ENCODE results near the gene PRODH2. TPM values are rescaled to one million over a fixed set of nuclear protein-coding genes. Genes with fewer than 3 reads are reported as not detected.

PRODH2 gene
- polyA plus RNA-seq, 1 of the 3 experiments (the other 2 are of a cell fraction), result not detected

GRCh38 chr19:35784503-35785338 lies 27.9 kb downstream of the PRODH2 start:
- Histone ChIP-seq H3K9me2 (no peaks in the 10 kb centered on the region), H3K9me3 (no peaks in the 10 kb centered on the region), H3K4me2 (no peak overlapping the region), H3K9ac (no peak overlapping the region), H3F3A (replicated peaks; ENCODE audit: insufficient read depth) (no peaks in the 10 kb centered on the region), H3K27me3 (ENCODE audit: insufficient read depth) (no peaks in the 10 kb centered on the region), H3K36me3 (replicated peaks in 1 of 2; ENCODE audit: control insufficient read depth in 1 of 2, insufficient read depth in 2 of 2, low read length in 1 of 2) (peaks cover 0 to 8% of the 10 kb centered on the region in 2 experiments), H3K4me3 (ENCODE audit: low read depth in 2 of 2, low read length in 1 of 2) (no peak overlapping the region), H3K79me2 (ENCODE audit: insufficient read depth) (no peaks in the 10 kb centered on the region), H2AFZ (ENCODE audit: low read depth) (no peak overlapping the region), H4K20me1 (ENCODE audit: insufficient read depth) (no peaks in the 10 kb centered on the region), H3K4me1 (ENCODE audit: control insufficient read depth in 1 of 2, insufficient read depth in 2 of 2, low read depth in 1 of 2, low read length in 1 of 2) (no peaks in the 10 kb centered on the region), H3K27ac (ENCODE audit: low read depth in 2 of 2, low read length in 1 of 2) (no peak overlapping the region)
- WGBS (ENCODE audit: low lambda C conversion rate), result 93% methylated on average over 36 of the region's 45 CpGs
- ChIA-PET POLR2A (interaction anchor here (0.6 kb wide), 1 partner anchor 114 kb away, joined by 3 read pairs; no protein-coding TSS in a partner anchor), CTCF (no interaction called here)
- TF ChIP-seq FOXM1 (IDR thresholded peaks at IDR 0.05; ENCODE audit: low read depth) (no peak), MXI1 (IDR thresholded peaks at IDR 0.05; ENCODE audit: low read depth, low read length) (no peak), CTCF (IDR thresholded peaks at IDR 0.05) (no peak), TEAD4 (IDR thresholded peaks at IDR 0.05; ENCODE audit: borderline replicate concordance, insufficient read depth) (no peak)
- DNase-seq, result no peak

GRCh38 chr19:35783469-35784434 lies 28.9 kb downstream of the PRODH2 start:
- WGBS (ENCODE audit: low lambda C conversion rate), result 90% methylated on average over 27 of the region's 28 CpGs
- H3K79me2 ChIP-seq (ENCODE audit: insufficient read depth), result no peaks in the 10 kb centered on the region
- H3F3A ChIP-seq (replicated peaks; ENCODE audit: insufficient read depth), result no peaks in the 10 kb centered on the region
- no peak overlapping the region for H3K4me2 ChIP-seq
- ChIA-PET CTCF (no interaction called here), POLR2A (no interaction called here)
- peaks cover 0 to 8% of the 10 kb centered on the region in 2 experiments for H3K36me3 ChIP-seq (replicated peaks in 1 of 2; ENCODE audit: control insufficient read depth in 1 of 2, insufficient read depth in 2 of 2, low read length in 1 of 2)
- no peak overlapping the region for H3K9ac ChIP-seq
- H2AFZ ChIP-seq (ENCODE audit: low read depth), result no peak overlapping the region
- H3K9me2 ChIP-seq, result no peaks in the 10 kb centered on the region
- H3K9me3 ChIP-seq, result no peaks in the 10 kb centered on the region
- H3K4me3 ChIP-seq (ENCODE audit: low read depth in 2 of 2, low read length in 1 of 2), result no peak overlapping the region
- no peaks in the 10 kb centered on the region for H4K20me1 ChIP-seq (ENCODE audit: insufficient read depth)
- TF ChIP-seq TEAD4 (IDR thresholded peaks at IDR 0.05; ENCODE audit: borderline replicate concordance, insufficient read depth), result no peak
- TF ChIP-seq FOXJ3 (CRISPR knock-in tag; IDR thresholded peaks at IDR 0.05), result no peak
- no peaks in the 10 kb centered on the region for H3K27me3 ChIP-seq (ENCODE audit: insufficient read depth)
- H3K27ac ChIP-seq (ENCODE audit: low read depth in 2 of 2, low read length in 1 of 2), result no peak overlapping the region
- no peaks in the 10 kb centered on the region for H3K4me1 ChIP-seq (ENCODE audit: control insufficient read depth in 1 of 2, insufficient read depth in 2 of 2, low read depth in 1 of 2, low read length in 1 of 2)
- no peak for DNase-seq

GRCh38 chr19:35782589-35782988 lies 30.1 kb downstream of the PRODH2 start:
- CTCF ChIA-PET, result no interaction called here
- no peak overlapping the region for H3K4me2 ChIP-seq

More at GRCh38 chr19:35782589-35782988, 30.1 kb downstream of the PRODH2 start:
- no peak overlapping the region for H3K4me3 ChIP-seq (ENCODE audit: low read depth in 2 of 2, low read length in 1 of 2)
- H2AFZ ChIP-seq (ENCODE audit: low read depth), result no peak overlapping the region
- no peaks in the 10 kb centered on the region for H3K4me1 ChIP-seq (ENCODE audit: control insufficient read depth in 1 of 2, insufficient read depth in 2 of 2, low read depth in 1 of 2, low read length in 1 of 2)
- TF ChIP-seq GABPA (IDR thresholded peaks at IDR 0.05; ENCODE audit: low read depth), result no peak
- no peak for TF ChIP-seq GATA2 (CRISPR knock-in tag; IDR thresholded peaks at IDR 0.05)
- TF ChIP-seq CHD2 (IDR thresholded peaks at IDR 0.05; ENCODE audit: low read length, partially characterized antibody), result no peak
- no peak for TF ChIP-seq JUND (IDR thresholded peaks at IDR 0.05)
- no peak for TF ChIP-seq EP300 (IDR thresholded peaks at IDR 0.05; ENCODE audit: borderline replicate concordance in 1 of 2, low read depth in 1 of 2, low read length in 1 of 2)
- H3K27ac ChIP-seq (ENCODE audit: low read depth in 2 of 2, low read length in 1 of 2), result no peak overlapping the region
- no peak for DNase-seq
- POLR2A ChIA-PET, result no interaction called here
- no peaks in the 10 kb centered on the region for H3K9me2 ChIP-seq
- WGBS (ENCODE audit: low lambda C conversion rate), result 92% methylated on average over 9 of the region's 12 CpGs
- peaks cover 0 to 8% of the 10 kb centered on the region in 2 experiments for H3K36me3 ChIP-seq (replicated peaks in 1 of 2; ENCODE audit: control insufficient read depth in 1 of 2, insufficient read depth in 2 of 2, low read length in 1 of 2)
- H3K27me3 ChIP-seq (ENCODE audit: insufficient read depth), result no peaks in the 10 kb centered on the region
- no peaks in the 10 kb centered on the region for H4K20me1 ChIP-seq (ENCODE audit: insufficient read depth)
- no peak overlapping the region for H3K9ac ChIP-seq
- H3K79me2 ChIP-seq (ENCODE audit: insufficient read depth), result no peaks in the 10 kb centered on the region
- no peaks in the 10 kb centered on the region for H3K9me3 ChIP-seq
- H3F3A ChIP-seq (replicated peaks; ENCODE audit: insufficient read depth), result no peaks in the 10 kb centered on the region

Data from SK-N-SH (cell line).